Activated T-cell treated with anti-CD3 and anti-CD28 coated beads, Interleukin-2, amount 50 U/mL, for 4 hours (primary cell): Measurements from ENCODE around the gene IFNGR1. TPM values are rescaled to one million over a fixed set of nuclear protein-coding genes. Genes with fewer than 3 reads are reported as not detected.
"Not testable (repeated sequence)": the region's sequence is repeated elsewhere in the genome, so short reads cannot be mapped to it uniquely, and the experiment has no call there.

Source experiments
- ATAC-seq, 2 donors: fragments of 200-7000 bp; cut with Tn5 transposase; one replicate each; pipeline ENCODE4 v1.10.0; 2021
- DNase-seq: peaks from one replicate; pipeline ENCODE4 v3.0.0-alpha.2; 2020
- H3K27me3 Mint-ChIP-seq: one replicate; pipeline ENCODE4 v1.8.0; 2021; ENCODE audit warnings: low read depth, mixed read lengths
- H3K36me3 Mint-ChIP-seq: one replicate; pipeline ENCODE4 v1.8.0; 2022; ENCODE audit warnings: mixed read lengths; ENCODE audit not compliant: insufficient read depth
- H3K4me1 Mint-ChIP-seq: one replicate; pipeline ENCODE4 v1.8.0; 2021; ENCODE audit warnings: low read depth, mixed read lengths
- H3K4me3 Mint-ChIP-seq: one replicate; pipeline ENCODE4 v1.8.0; 2021; ENCODE audit warnings: mild to moderate bottlenecking, moderate library complexity, mixed read lengths
- H3K9me3 Mint-ChIP-seq: one replicate; pipeline ENCODE4 v1.8.0; 2021; ENCODE audit warnings: mixed read lengths
- total RNA-seq, 3 donors: library from RNA; stranded (reverse); gene quantifications; one replicate each; pipeline ENCODE4 v1.2.1, GENCODE V29; 2021

The IFNGR1 gene
- total RNA-seq, 3 donors from 2014 or later, result 8.9 to 12.0 (median 11.9) TPM

- ATAC-seq (no peak), DNase-seq (no peak)
- H3K27me3 Mint-ChIP-seq, result no peaks in the 10 kb centered on the region
- peaks cover 55% of the 10 kb centered on the region for H3K4me1 Mint-ChIP-seq
- peaks cover 24% of the 10 kb centered on the region for H3K36me3 Mint-ChIP-seq
- H3K9me3 Mint-ChIP-seq, result no peaks in the 10 kb centered on the region
- H3K4me3 Mint-ChIP-seq, result no peak overlapping the region
Measured at GRCh38 chr6:137211910-137212309, 7.3 kb downstream of the IFNGR1 start.

- Mint-ChIP-seq H3K9me3 (no peaks in the 10 kb centered on the region), H3K4me1 (peaks cover 48% of the 10 kb centered on the region), H3K36me3 (peaks cover 32% of the 10 kb centered on the region), H3K4me3 (no peak overlapping the region), H3K27me3 (no peaks in the 10 kb centered on the region)
- ATAC-seq (no peak), DNase-seq (no peak)
Measured at GRCh38 chr6:137210903-137211302, 8.3 kb downstream of the IFNGR1 start.

- no peaks in the 10 kb centered on the region for H3K9me3 Mint-ChIP-seq
- DNase-seq (no peak), ATAC-seq (no peak)
- no peaks in the 10 kb centered on the region for H3K27me3 Mint-ChIP-seq
- peaks cover 34% of the 10 kb centered on the region for H3K4me1 Mint-ChIP-seq
- peaks cover 52% of the 10 kb centered on the region for H3K36me3 Mint-ChIP-seq
- no peak overlapping the region for H3K4me3 Mint-ChIP-seq
Measured at GRCh38 chr6:137208279-137208678, 10.9 kb downstream of the IFNGR1 start.

GRCh38 chr6:137207457-137207856 is 11.7 kb downstream of the IFNGR1 start:
- ATAC-seq, H3K27me3 Mint-ChIP-seq, H3K4me3 Mint-ChIP-seq, H3K9me3 Mint-ChIP-seq, DNase-seq: not testable (repeated sequence)
- Mint-ChIP-seq H3K4me1 (peaks cover 30% of the 10 kb centered on the region), H3K36me3 (peaks cover 54% of the 10 kb centered on the region)

GRCh38 chr6:137206577-137206976 is 12.6 kb downstream of the IFNGR1 start:
- no peak for ATAC-seq
- H3K36me3 Mint-ChIP-seq, result peaks cover 53% of the 10 kb centered on the region
- no peaks in the 10 kb centered on the region for H3K27me3 Mint-ChIP-seq
- H3K4me3 Mint-ChIP-seq, result no peak overlapping the region
- DNase-seq, result no peak
- H3K4me1 Mint-ChIP-seq, result peaks cover 23% of the 10 kb centered on the region
- no peaks in the 10 kb centered on the region for H3K9me3 Mint-ChIP-seq

GRCh38 chr6:137203256-137203655 is 15.9 kb downstream of the IFNGR1 start:
- DNase-seq (no peak), ATAC-seq (no peak)
- H3K9me3 Mint-ChIP-seq, result no peaks in the 10 kb centered on the region
- H3K27me3 Mint-ChIP-seq, result no peaks in the 10 kb centered on the region
- peaks cover 48% of the 10 kb centered on the region for H3K36me3 Mint-ChIP-seq
- H3K4me3 Mint-ChIP-seq, result no peak overlapping the region
- H3K4me1 Mint-ChIP-seq, result peaks cover 10% of the 10 kb centered on the region

GRCh38 chr6:137202078-137202477 is 17.1 kb downstream of the IFNGR1 start:
- DNase-seq, result no peak
- no peak overlapping the region for H3K4me3 Mint-ChIP-seq
- no peak for ATAC-seq
- H3K27me3 Mint-ChIP-seq, result no peaks in the 10 kb centered on the region
- no peaks in the 10 kb centered on the region for H3K9me3 Mint-ChIP-seq
- H3K36me3 Mint-ChIP-seq, result peaks cover 47% of the 10 kb centered on the region
- peaks cover 8% of the 10 kb centered on the region for H3K4me1 Mint-ChIP-seq

GRCh38 chr6:137201006-137201405 is 18.2 kb downstream of the IFNGR1 start:
- no peak for DNase-seq
- Mint-ChIP-seq H3K9me3 (no peaks in the 10 kb centered on the region), H3K27me3 (no peaks in the 10 kb centered on the region), H3K4me1 (peaks cover 14% of the 10 kb centered on the region), H3K36me3 (peaks cover 41% of the 10 kb centered on the region), H3K4me3 (no peak overlapping the region)
- ATAC-seq, result no peak

GRCh38 chr6:137200288-137200687 is 18.9 kb downstream of the IFNGR1 start:
- no peak for DNase-seq
- H3K4me3 Mint-ChIP-seq, result no peak overlapping the region
- peaks cover 37% of the 10 kb centered on the region for H3K36me3 Mint-ChIP-seq
- no peaks in the 10 kb centered on the region for H3K9me3 Mint-ChIP-seq
- peaks cover 18% of the 10 kb centered on the region for H3K4me1 Mint-ChIP-seq
- ATAC-seq, result no peak
- no peaks in the 10 kb centered on the region for H3K27me3 Mint-ChIP-seq

- no peaks in the 10 kb centered on the region for H3K27me3 Mint-ChIP-seq
- ATAC-seq, result no peak
- H3K9me3 Mint-ChIP-seq, result no peaks in the 10 kb centered on the region
- H3K4me3 Mint-ChIP-seq, result no peak overlapping the region
- H3K4me1 Mint-ChIP-seq, result peaks cover 14% of the 10 kb centered on the region
- H3K36me3 Mint-ChIP-seq, result peaks cover 17% of the 10 kb centered on the region
- no peak for DNase-seq
Measured at GRCh38 chr6:137197684-137198645, 21.2 kb downstream of the IFNGR1 start.

GRCh38 chr6:137193256-137194070 is 25.7 kb downstream of the IFNGR1 start:
- ATAC-seq (no peak), DNase-seq (no peak)
- H3K36me3 Mint-ChIP-seq, result peaks cover 10% of the 10 kb centered on the region
- H3K9me3 Mint-ChIP-seq, result no peaks in the 10 kb centered on the region
- H3K4me1 Mint-ChIP-seq, result peaks cover 14% of the 10 kb centered on the region
- H3K4me3 Mint-ChIP-seq, result no peak overlapping the region
- no peaks in the 10 kb centered on the region for H3K27me3 Mint-ChIP-seq

GRCh38 chr6:137192821-137193220 is 26.4 kb downstream of the IFNGR1 start:
- DNase-seq (no peak), ATAC-seq (no peak)
- H3K4me1 Mint-ChIP-seq, result peaks cover 12% of the 10 kb centered on the region
- H3K9me3 Mint-ChIP-seq, result no peaks in the 10 kb centered on the region
- peaks cover 6% of the 10 kb centered on the region for H3K36me3 Mint-ChIP-seq
- no peak overlapping the region for H3K4me3 Mint-ChIP-seq
- no peaks in the 10 kb centered on the region for H3K27me3 Mint-ChIP-seq

- DNase-seq (no peak), ATAC-seq (no peak)
- H3K27me3 Mint-ChIP-seq, result no peaks in the 10 kb centered on the region
- H3K4me3 Mint-ChIP-seq, result no peak overlapping the region
- H3K36me3 Mint-ChIP-seq, result peaks cover 2% of the 10 kb centered on the region
- peaks cover 8% of the 10 kb centered on the region for H3K4me1 Mint-ChIP-seq
- no peaks in the 10 kb centered on the region for H3K9me3 Mint-ChIP-seq
Measured at GRCh38 chr6:137191670-137192069, 27.5 kb downstream of the IFNGR1 start.

GRCh38 chr6:137191236-137191635 is 27.9 kb downstream of the IFNGR1 start:
- Mint-ChIP-seq H3K36me3 (peaks cover 2% of the 10 kb centered on the region), H3K9me3 (no peaks in the 10 kb centered on the region), H3K4me3 (no peak overlapping the region), H3K27me3 (no peaks in the 10 kb centered on the region), H3K4me1 (peaks cover 6% of the 10 kb centered on the region)
- no peak for DNase-seq
- no peak for ATAC-seq
